GM19397 (cell line): ENCODE measurements around the gene AIP.

Experiments used
- ATAC-seq: cut with Tn5 transposase; IDR thresholded peaks from one replicate; pipeline ENCODE4 v1.9.1; 2021; ENCODE audit warnings: mild to moderate bottlenecking, moderate library complexity; ENCODE audit not compliant: unreplicated experiment

The AIP gene

DNA sequence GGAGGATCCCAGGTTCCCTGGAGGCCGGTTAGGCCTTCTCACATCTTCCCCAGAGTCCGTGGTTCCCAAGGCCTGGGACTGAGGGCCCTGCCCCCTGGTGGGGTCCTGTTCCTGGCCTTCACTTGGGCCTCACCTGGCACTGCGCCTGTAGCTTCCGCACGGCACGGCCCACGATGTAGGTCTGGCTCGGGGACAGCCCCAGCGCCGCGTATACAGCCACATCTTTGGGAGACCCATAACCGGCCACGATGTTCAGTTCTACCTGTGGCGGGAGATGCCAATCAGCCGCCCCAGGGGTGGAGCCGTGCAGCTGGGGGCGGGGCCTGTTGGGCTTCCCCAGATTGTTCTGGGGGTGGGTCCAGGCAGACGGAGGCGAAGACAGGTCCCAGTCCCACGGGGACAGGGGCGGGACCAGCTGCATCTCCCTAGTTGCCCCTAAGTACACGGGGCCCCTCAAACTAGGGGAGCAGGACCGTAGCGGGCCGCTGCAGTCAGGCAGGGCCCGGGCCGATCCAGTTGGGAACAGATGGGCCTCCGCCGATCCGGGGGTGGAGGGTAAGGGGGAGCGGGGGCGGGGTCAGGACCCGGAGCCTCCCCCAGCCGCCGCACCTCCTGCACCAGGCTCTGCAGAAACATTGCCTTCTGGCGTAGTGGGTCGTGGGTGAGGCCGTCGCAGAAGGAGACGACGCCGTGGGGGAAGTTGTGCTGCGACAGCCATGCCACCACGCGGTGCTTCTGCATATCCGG is 10.1 kb downstream of the AIP start:
- no peak for ATAC-seq

DNA sequence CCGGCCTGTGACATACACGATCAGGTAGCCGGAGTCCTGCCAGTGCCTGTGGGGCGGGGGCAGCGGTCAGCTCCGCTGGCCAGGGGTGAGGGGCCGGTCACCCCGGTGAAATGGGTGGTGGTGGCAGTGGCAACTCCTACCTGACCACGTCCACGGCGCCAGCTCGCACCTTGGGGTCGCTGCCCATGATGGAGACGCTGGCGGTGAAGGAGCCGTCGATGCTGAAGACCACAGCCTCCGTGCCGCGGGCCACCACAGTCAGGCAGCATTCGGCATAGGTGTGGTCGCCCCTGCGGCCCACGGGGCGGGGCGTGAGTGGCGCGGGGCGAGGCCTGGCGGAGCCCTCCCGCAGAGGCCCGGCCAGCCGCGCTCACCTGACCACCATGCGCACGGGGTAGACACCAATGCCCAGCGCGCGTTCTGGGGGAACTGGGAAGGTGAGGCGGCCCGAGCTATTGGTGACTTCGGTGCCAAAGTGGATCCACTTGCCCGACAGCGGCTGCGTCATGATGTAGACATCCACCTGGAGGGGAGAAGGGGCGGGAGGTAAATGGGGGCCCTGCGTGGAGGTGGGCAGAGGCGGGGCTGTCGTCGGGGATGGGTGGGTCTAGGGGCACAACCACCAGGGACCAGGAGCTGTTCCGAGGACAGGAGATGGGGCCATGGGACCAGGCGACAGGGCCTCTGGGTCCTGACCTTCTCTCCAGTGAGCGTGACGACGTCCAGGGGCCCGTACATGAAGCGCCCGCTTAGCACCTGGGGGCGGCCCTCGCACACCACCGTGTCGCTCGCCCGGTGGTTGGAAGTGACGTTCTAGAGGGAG is 10.9 kb downstream of the AIP start:
- no peak for ATAC-seq

DNA sequence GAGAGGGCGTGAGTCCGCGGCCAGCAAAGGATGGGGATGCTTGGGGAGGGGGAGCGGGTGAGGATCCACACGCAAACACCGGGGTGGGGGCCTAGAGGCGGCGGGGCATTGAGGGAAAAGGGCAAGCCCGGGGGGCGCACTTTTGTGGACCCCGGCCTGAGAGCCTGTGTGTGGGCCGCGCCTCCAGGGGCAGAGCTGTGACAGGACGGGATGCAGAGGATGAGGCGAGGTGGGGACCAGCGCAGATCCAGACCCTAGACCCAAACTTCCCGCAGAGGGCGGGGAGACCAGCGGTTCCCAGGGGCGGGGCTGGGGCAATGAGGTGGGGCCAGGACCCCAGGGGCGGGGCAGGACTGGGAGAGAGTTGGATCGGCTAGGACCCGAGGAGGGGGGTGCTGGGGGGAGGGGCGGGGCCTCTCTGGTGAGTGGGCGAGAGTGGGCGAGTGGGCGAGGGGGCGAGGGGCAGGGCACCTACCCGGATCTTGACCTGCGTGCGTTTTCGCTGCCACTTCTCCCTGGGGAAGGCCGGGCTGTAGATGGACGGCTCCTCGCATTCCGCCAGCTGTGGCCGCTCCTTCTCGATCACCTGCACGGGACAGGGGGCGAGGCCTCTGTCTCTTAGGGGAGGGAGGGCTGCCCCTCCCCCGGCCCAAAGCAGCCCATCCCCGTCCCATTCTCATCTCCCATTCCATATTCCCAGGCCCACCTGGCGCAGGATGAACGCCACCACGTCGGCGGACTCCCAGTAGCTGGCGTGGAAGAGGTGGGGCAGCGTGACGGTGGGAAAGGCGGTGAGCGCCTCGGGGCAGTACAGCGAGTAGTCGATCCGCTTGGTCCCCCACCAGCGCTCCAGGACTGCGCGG is 11.8 kb downstream of the AIP start:
- ATAC-seq: no peak

DNA sequence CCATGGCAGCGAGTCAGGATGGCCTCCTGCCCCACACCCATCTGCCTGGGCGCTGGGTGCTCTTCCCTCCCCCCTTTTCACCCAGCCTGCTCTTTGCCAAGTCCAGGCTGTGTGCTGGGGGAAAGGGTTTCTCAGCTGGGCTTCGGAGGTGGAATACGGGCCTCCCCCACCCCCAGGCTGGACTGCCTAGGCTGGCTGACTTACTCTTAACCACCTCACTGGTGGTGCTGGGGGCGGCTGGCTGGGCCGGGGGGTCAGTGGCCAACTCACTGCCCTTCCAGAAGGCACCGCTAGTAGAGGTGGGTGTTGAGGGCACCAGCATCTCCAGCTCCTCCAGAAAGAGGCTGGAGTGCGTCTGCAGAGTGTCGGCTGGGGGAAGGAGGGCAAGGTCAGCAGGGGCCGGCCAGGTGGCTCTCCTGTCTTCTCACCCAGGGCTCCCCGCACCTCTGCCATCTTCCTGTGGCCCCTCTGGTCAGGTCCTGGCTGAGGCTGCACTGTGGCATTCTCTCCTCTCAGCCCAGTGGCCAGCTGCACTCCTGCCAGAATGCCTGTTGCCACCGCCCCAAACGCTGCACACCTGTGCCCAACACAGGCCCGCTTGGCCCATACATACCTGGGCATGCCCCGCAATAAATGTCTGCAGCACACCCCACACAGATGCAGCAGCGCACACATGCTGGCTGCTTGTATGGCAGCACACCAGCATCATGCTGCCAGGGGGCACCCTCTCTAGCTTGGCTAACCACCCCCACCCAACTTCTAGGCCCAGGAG is 12.6 kb downstream of the AIP start:
- ATAC-seq: no peak

DNA sequence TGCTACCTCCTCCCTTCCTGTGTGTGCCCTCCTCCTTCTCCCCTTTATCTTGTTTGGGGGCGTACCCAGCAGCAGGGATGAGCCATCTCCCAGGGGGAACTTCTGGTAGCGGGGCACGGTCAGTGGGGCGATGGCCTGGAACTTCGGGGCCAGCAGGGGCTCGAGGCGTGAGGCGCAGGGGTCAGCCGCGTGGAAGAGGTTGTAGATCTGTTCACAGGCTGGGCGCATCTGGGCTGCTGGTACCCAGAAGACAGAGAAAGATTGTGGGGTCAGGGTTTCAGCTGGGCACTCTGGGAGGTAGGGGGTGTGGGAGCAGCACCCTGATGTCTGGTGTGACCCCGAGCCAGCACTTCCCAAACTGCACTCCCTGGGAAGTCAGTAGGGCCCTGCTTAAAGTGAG is 13.3 kb downstream of the AIP start:
- ATAC-seq: no peak

DNA sequence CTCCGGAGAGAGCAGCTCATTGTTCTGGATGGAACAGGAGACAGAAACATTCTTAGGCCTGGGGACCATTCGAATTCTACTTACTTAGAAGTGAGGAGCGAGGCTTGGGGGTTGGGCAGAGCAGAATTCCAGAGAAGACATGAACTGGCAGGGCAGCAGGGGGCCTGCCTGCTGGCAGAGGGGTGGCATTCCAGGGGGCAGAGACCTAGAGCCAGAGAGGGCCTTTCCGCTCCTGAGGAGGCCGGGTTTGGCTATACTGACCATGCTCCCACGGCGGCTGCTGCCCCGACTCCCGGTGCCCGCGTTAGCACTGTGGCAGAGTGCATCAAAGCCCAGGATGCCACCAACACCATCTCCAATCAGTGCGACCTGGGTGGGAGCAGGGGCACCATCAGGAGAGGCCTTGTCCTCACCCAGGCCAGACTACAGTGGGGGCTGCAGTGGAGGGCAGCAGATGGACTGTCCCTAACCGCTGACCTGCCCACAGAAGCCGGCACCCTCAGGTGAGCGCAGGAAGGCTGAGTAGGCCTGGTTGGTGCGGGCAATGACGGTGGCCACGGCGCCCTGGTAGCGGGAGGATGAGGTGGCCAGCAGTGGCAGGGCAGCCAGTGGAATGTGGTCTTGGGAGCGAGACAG is 14.9 kb downstream of the AIP start:
- ATAC-seq: no peak

DNA sequence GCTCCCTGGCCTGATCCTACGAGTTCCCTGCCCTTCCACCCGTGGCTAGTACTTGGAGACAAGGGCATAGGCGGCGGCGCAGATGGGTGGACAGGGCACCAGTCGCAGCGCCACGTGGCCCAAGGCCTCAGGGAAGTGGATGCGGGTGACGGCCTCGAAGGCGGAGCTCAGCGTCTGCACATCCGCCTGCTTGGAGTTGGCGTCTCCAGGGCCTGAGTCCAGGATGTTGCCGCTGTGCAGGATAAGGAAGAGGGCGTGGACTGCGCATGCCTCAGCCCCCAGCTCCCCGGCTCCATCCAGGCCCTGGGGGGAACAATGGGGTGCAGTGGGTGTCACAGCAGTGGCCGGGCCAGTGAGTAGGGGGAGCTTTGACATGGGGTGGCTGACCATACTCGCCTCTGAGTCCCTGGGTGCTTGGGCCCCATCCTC is 15.7 kb downstream of the AIP start:
- ATAC-seq: no peak

DNA sequence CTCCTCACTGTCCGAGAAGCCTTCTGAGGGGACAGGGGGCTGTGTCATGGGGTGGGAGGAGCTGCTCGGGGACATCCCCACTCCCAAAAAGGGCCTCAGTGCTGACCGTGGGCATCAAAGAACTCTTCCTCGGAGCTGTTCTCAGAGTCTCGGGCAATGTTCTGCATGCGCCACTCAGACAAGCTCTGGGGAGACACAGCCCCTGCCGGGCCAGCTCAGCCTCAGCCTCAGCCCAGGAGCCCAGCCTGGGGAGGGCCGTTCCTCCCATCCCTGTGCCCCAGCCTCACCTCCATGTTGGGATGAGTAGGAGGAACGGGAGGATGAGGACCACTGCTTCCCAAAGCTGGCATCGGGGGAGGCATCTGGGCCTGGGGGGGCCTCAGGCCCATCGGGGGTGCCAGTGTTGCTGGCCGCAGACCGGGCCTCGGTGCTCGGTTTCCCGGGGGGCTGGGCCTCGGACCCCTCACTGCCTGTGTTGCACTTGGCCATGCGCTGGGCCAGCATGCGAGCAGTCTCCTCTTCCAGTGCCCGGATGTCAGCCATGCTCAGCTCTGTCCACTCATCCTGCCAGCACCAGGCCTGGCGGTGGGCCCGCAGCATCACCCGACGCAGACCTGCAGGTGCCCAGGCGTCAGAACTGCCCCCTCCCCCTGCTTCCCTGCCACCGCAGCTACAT is 17.1 kb downstream of the AIP start:
- no peak for ATAC-seq

DNA sequence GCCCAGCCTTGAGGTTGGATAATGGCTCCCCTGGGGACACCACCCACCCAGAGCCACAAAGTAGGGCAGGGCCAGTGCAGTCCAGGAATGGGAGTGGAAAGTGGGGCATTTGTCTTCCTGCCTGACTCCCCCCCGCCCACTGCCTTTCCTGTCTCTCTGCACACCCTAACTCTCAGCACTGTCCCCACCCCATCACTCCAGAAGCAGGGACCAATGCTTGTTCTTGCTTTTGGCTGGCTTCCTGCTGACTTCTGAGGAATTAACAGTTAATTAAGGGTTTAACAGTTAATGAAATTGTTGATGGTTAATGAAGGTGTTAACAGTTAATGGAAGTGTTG is 17.6 kb downstream of the AIP start:
- no peak for ATAC-seq

DNA sequence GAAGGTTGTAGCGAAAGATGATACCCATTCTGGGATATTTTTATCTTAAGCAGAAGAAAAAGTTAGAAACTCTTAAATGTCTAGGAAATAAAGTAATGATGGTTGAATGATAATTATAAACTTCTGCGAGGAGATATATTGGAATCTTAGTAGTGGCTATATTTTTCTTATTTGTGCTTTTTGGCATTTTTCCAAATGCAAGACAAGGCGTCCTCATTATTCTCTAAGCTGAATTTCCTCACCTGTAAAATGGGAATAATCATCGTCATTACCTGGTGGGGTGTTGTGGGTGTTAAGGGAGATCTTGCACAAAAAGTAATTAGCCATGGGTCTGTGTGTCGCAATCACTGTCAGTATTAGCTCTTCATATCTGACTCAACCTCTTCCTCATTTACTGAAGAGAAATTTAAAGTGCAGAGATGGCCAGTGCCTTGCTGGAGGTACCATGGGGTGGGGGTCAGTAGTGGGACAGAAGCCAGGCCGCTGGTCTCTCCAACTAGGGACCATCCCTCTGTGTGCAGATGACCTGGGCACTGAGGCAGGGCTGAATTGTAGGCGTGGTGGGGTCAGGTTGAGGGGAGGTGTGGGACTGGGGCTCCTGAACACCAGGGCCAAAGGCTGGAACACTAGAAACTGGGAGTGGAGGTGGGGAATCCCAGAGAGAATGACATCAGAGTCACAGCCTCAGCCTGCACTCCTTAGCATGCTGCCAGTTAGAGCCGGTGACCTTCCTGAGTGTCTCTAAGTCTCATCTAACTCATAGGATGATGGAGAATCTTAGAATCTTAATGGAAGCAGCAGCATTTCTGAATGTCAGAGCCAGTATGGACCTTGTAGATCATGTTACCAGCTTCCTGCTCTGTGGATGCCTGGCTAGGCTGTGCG is 18.2 kb downstream of the AIP start:
- no peak for ATAC-seq

DNA sequence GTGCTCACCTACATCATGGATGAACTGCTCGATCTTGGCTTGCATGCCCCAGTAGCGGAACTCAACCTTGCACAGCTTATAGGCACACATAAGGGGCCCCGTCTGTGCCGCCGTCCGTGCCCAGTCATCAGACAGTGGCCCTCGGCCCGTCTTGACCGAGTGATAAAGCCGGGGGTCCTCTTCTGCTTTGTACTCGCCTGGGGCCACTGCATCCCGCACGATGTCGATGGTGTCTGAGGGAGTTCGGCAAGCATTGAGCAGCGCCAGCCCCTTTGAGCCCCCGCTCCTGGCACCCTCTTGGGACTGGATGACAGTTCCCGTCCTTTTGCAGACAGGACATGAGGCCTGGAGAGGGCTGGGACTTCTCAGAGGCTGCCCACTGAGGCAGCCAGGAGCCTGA is 19.0 kb downstream of the AIP start:
- no peak for ATAC-seq

DNA sequence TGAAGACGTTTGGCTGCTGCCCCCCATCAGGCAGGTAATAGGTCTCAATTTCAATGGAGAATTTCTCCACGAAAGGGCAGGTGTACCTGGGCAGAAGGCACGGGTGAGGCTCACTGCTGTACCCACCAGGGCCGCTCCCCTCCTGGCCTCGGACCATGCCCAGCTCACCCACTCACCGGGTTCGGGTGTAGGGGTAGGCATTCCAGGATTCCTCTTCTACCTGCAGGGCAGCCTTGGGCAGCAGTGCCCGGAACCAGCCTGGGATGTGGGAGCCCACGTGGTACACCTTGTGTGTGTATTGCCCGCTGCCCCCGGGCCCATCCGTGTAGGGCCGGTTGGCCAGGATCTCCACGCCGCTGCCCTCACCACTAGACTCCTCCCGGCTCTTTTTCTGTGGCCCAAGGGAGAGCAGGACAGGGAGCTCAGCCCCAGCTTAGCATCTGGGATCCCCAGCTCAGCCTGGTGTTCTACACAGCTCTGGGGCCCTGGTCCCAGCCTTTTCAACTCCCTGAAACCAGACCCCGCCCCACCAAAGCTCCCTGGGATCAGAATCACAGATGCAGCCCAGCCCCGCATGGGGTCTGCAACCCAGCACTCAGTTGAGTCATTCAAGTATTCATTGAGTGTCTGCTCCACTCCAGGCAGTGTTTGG is 19.6 kb downstream of the AIP start:
- no peak for ATAC-seq

DNA sequence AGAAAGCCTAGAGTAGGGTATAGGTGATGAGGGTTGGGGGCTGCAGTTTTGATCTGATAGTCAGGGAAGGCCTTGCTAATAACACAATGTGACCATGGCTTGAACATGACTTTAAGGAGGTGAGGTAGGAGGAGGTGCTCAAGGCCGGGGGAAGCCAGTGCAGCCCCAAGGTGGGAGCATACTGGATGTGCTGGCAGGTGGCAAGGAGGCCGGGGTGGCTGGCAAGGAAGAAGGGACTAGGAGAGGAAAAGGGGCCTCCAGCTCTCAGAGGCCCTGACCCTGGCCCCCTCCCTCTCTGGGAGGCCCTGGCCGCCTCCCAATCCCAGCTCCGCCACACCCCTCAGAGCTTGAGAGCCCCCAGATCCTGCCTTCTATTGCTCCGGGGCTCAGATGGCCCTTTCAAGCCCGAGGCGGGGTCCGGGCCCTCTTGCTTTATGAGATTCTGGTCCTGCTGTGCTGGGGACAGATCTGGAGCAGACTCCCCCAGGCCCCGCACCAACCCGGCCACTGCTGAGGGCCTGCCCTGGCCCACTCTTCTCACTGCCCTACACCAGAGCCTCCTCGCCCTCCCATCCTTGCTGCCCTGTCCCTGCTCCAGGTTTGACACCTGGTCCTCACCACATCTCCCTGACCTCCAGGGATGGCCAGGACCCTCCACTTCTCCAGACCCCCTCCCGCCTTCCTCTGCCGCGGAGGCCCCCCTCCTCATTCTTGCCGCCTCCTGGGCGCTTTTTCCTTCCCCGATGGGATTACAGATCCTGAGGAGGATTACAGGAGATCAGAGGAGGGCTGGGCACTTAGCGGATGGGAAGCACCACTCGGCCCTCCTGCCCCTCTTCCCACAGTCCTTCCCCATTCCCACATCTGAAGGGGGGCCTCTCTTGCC is 20.5 kb downstream of the AIP start:
- no peak for ATAC-seq

DNA sequence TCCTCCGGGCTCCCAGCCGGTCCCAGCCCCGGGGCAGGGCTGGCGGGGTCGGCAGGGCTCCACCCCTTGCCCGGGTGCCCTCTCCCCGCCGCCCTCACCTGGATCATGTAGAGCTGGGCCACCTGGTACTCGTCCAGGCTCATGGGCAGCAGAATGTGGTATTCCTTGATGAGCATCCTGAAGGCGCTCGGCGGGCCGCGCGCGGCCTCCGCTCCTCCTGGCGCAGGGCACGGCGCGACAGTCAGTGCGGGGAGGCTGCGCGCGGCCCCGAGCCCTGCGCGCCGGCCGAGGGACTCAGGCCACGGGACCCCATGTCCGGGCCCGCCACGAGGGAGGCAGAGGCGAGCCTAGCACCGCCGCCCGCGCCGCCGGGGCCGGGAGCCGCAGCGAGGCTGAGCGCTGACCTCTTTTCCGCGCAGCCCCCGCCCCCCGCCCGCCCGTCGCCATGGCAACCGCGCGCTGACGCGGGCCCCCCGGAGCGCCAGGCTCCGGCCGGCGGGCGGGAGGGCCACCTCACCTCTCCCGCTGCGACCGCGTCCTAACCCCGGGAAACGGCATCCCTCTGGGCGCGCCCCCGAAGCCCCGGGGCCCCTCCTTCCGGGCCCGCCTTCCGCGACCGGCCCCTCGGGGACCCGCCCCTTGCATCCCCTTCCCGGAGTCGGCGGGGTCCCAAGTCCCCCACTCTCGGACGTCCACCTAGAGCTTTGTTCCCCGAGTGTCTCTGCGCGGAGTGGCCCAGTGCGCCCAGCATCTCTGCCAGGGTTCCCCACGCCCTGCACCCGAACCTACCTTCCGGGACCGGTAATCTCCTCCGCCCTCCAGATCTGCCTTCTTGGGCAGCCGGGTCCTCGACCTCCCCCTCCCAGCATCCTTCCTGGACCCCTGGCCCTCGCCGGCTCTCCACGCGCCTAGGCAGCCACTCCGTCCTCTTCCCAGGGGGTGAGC is 21.5 kb downstream of the AIP start:
- ATAC-seq: no peak

DNA sequence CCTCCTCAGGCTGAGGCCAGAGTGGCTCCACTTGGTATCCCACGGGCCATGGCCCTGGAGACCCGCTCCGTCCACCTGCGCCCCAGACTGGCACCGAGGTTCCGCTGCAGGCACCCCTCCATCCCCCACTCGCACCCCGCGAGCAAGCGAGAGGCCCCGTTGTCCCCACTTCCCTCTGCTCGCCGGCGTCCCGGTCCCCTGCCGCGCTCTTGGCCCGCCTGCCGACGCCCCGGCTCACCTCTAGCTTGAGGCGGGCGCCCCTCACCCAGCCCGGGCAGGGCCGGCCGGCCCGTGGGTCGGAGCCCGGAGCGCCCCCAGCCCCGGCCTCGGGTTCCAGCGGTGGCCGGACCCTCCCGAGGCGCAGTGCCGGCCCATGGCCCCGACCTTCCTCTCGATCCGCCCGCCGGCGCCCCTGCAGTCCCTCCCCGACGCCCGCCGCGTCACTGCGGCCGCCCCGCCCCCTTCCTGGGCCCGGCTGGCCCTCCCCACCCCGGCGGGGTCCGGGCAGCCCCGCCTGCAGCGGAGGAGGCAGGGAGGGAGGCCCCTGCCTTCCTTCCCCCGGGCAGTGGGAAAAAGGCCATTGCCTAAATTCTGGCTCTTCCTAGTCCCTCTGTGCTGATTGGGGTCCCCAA is 22.2 kb downstream of the AIP start, which contains the start of gene PITPNM1:
PITPNM1 (minus strand) TSS at position 414 of the 632 bp plus-strand sequence. CDS start 1,183 bp downstream, outside the sequence.
- ATAC-seq: no peak
